Loucy (cell line): ENCODE data around the gene SMPDL3A.

Source experiments
- CTCF ChIP-seq: fragments of 200-600 bp; sonication (generic); conservative IDR thresholded peaks from 2 replicates; pipeline ENCODE4 v1.5.1; 2014; ENCODE audit warnings: mild to moderate bottlenecking, antibody characterized with exemption, low read length
- EZH2phosphoT487 ChIP-seq: fragments of 200-600 bp; IDR thresholded peaks from 2 replicates; pipeline ENCODE4 v1.6.1; 2018; ENCODE audit warnings: antibody characterized with exemption, mild to moderate bottlenecking, moderate library complexity, borderline replicate concordance

- TF ChIP-seq CTCF (no peak), EZH2phosphoT487 (no peak)
Observed at GRCh38 chr6:122792766-122793165, 3.7 kb downstream of the SMPDL3A start.
